ENCODE measurements around the gene COX7B2. TPM values are rescaled to one million over a fixed set of nuclear protein-coding genes. Genes with fewer than 3 reads are reported as not detected.

Gene COX7B2
- total RNA-seq, 1 donor from 2014 or later, result not detected

- H3K27me3 Mint-ChIP-seq (ENCODE audit: low read depth), result peaks cover 29% of the 10 kb centered on the region
Observed at GRCh38 chr4:46856333-46856732, 52.7 kb downstream of the COX7B2 start.

GRCh38 chr4:46852800-46853199 is 56.2 kb downstream of the COX7B2 start:
- Mint-ChIP-seq H3K9me3 (no peaks in the 10 kb centered on the region), H3K4me1 (no peaks in the 10 kb centered on the region), H3K27ac (no peak overlapping the region), H3K4me3 (no peak overlapping the region), H3K36me3 (no peaks in the 10 kb centered on the region), H3K27me3 (ENCODE audit: low read depth) (peaks cover 18% of the 10 kb centered on the region)
- no peak for TF ChIP-seq CTCF (IDR thresholded peaks at IDR 0.05; ENCODE audit: unreplicated experiment)
- DNase-seq (ENCODE audit: low spot score in 2 of 2, unreplicated experiment in 2 of 2), result no peak

More at GRCh38 chr4:46856333-46856732, 52.7 kb downstream of the COX7B2 start:
- no peaks in the 10 kb centered on the region for H3K36me3 Mint-ChIP-seq
- no peak overlapping the region for H3K27ac Mint-ChIP-seq
- H3K9me3 Mint-ChIP-seq, result no peaks in the 10 kb centered on the region
- DNase-seq (ENCODE audit: low spot score in 2 of 2, unreplicated experiment in 2 of 2), result no peak
- no peaks in the 10 kb centered on the region for H3K4me1 Mint-ChIP-seq
- TF ChIP-seq CTCF (IDR thresholded peaks at IDR 0.05; ENCODE audit: unreplicated experiment), result no peak
- no peak overlapping the region for H3K4me3 Mint-ChIP-seq

- no peak for TF ChIP-seq CTCF (IDR thresholded peaks at IDR 0.05; ENCODE audit: unreplicated experiment)
- no peak overlapping the region for H3K4me3 Mint-ChIP-seq
- no peaks in the 10 kb centered on the region for H3K36me3 Mint-ChIP-seq
- H3K4me1 Mint-ChIP-seq, result no peaks in the 10 kb centered on the region
- H3K9me3 Mint-ChIP-seq, result no peaks in the 10 kb centered on the region
- peaks cover 20% of the 10 kb centered on the region for H3K27me3 Mint-ChIP-seq (ENCODE audit: low read depth)
- DNase-seq (ENCODE audit: low spot score in 2 of 2, unreplicated experiment in 2 of 2), result no peak
- H3K27ac Mint-ChIP-seq, result no peak overlapping the region
Observed at GRCh38 chr4:46850026-46850425, 59.0 kb downstream of the COX7B2 start.

DNA sequence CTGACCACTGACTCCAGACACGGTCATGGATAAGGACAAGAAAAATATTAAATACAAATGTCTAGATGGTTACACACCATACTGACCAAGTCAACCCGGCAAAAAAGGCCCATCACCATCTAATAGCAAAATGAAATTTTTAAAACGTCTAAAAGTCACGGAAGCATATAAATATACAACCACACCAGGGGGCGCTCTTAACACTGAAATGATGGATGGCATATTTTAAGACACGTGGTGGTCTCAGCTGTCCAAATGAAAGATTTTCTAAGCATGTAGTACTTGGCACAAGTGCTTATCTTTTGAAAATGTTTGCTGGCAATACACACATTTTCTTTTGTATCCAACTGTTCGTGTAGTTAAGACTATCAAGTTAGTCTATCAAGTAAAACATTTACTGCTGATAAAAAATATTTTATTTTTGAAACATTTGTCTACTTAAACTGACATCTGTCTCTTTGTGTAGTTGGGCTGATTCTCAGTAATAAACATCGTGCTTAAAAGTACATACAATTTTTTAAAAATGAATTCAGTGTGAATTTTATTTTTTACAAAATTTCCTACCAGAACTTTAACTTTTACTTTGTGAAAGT is 64.6 kb downstream of the COX7B2 start:
- TF ChIP-seq CTCF (IDR thresholded peaks at IDR 0.05; ENCODE audit: unreplicated experiment), result peak; percentile 79
- H3K27ac Mint-ChIP-seq, result no peak overlapping the region
- H3K4me3 Mint-ChIP-seq, result no peak overlapping the region
- peak in 1 of 2 experiments; percentile 50 for DNase-seq (ENCODE audit: low spot score in 2 of 2, unreplicated experiment in 2 of 2)
- H3K4me1 Mint-ChIP-seq, result peaks cover 6% of the 10 kb centered on the region
- no peaks in the 10 kb centered on the region for H3K36me3 Mint-ChIP-seq
- H3K27me3 Mint-ChIP-seq (ENCODE audit: low read depth), result peaks cover 4% of the 10 kb centered on the region
- H3K9me3 Mint-ChIP-seq, result no peaks in the 10 kb centered on the region

- no peaks in the 10 kb centered on the region for H3K9me3 Mint-ChIP-seq
- no peak for TF ChIP-seq CTCF (IDR thresholded peaks at IDR 0.05; ENCODE audit: unreplicated experiment)
- no peak for DNase-seq (ENCODE audit: low spot score in 2 of 2, unreplicated experiment in 2 of 2)
- H3K4me1 Mint-ChIP-seq, result peaks cover under 1% of the 10 kb centered on the region
- H3K4me3 Mint-ChIP-seq, result no peak overlapping the region
- no peaks in the 10 kb centered on the region for H3K36me3 Mint-ChIP-seq
- H3K27ac Mint-ChIP-seq, result no peak overlapping the region
- no peaks in the 10 kb centered on the region for H3K27me3 Mint-ChIP-seq (ENCODE audit: low read depth)
Observed at GRCh38 chr4:46839128-46839527, 69.9 kb downstream of the COX7B2 start.

DNA sequence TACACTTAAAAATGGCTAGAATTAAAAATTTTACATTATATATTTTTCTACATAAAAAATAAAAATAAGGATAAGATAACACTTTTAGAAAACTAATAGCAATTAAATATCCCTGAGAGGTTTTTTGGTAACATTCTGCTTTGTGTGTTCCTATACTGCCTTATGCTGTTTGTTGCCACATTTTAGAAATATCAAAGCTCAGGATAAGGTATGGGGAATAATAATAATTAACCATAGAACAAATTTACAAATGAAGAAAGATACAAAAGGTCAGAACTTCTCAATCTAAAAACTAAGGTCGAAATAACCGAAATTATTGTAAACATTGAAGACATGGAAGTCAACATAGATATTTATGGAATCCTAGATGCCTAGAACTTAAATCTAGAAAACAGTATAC is 71.4 kb downstream of the COX7B2 start:
- Mint-ChIP-seq H3K27ac (no peak overlapping the region), H3K9me3 (no peaks in the 10 kb centered on the region), H3K4me3 (no peak overlapping the region), H3K36me3 (no peaks in the 10 kb centered on the region), H3K4me1 (no peaks in the 10 kb centered on the region), H3K27me3 (ENCODE audit: low read depth) (no peaks in the 10 kb centered on the region)
- no peak for DNase-seq (ENCODE audit: low spot score in 2 of 2, unreplicated experiment in 2 of 2)
- TF ChIP-seq CTCF (IDR thresholded peaks at IDR 0.05; ENCODE audit: unreplicated experiment), result no peak

All from mesothelial cell of epicardium (in vitro differentiated cells).